GM08714 (cell line): ENCODE data around the gene SLC22A1.
"Not testable (repeated sequence)": the region's sequence is repeated elsewhere in the genome, so short reads cannot be mapped to it uniquely, and the experiment has no call there.

Experiments used
- H3K4me3 ChIP-seq: fragments of 200-500 bp; sonication (Bioruptor generic); 2 replicates; pipeline ENCODE4 v1.5.1; 2014; ENCODE audit warnings: mild to moderate bottlenecking, low read length, inconsistent platforms
- ZNF274 ChIP-seq: IDR thresholded peaks from 2 replicates; pipeline ENCODE4 v1.6.1; 2012; ENCODE audit warnings: mild to moderate bottlenecking, low read depth, low read length

Gene SLC22A1

GRCh38 chr6:160088069-160088783, 33.4 kb upstream of the SLC22A1 start:
- no peak overlapping the region for H3K4me3 ChIP-seq
- no peak for TF ChIP-seq ZNF274

- no peak for TF ChIP-seq ZNF274
- no peak overlapping the region for H3K4me3 ChIP-seq
Measured at GRCh38 chr6:160088784-160089533, 32.7 kb upstream of the SLC22A1 start.

GRCh38 chr6:160089534-160089897, 32.1 kb upstream of the SLC22A1 start:
- no peak overlapping the region for H3K4me3 ChIP-seq
- no peak for TF ChIP-seq ZNF274

GRCh38 chr6:160090442-160091239, 31.0 kb upstream of the SLC22A1 start:
- not testable (repeated sequence) for H3K4me3 ChIP-seq

GRCh38 chr6:160092176-160092575, 29.4 kb upstream of the SLC22A1 start:
- H3K4me3 ChIP-seq, result not testable (repeated sequence)

GRCh38 chr6:160092602-160093001, 29.0 kb upstream of the SLC22A1 start:
- no peak overlapping the region for H3K4me3 ChIP-seq
- no peak for TF ChIP-seq ZNF274

- no peak overlapping the region for H3K4me3 ChIP-seq
- no peak for TF ChIP-seq ZNF274
Measured at GRCh38 chr6:160093061-160093460, 28.6 kb upstream of the SLC22A1 start.

GRCh38 chr6:160093946-160094345, 27.7 kb upstream of the SLC22A1 start:
- TF ChIP-seq ZNF274, result no peak
- no peak overlapping the region for H3K4me3 ChIP-seq

- TF ChIP-seq ZNF274, result no peak
- no peak overlapping the region for H3K4me3 ChIP-seq
Measured at GRCh38 chr6:160095146-160095845, 26.3 kb upstream of the SLC22A1 start.

GRCh38 chr6:160101277-160102205, 20.1 kb upstream of the SLC22A1 start:
- TF ChIP-seq ZNF274, result no peak
- H3K4me3 ChIP-seq, result no peak overlapping the region

GRCh38 chr6:160102399-160102798, 19.2 kb upstream of the SLC22A1 start:
- TF ChIP-seq ZNF274, result no peak
- no peak overlapping the region for H3K4me3 ChIP-seq

- no peak overlapping the region for H3K4me3 ChIP-seq
- no peak for TF ChIP-seq ZNF274
Measured at GRCh38 chr6:160102956-160103824, 18.4 kb upstream of the SLC22A1 start.

- TF ChIP-seq ZNF274, result no peak
- H3K4me3 ChIP-seq, result no peak overlapping the region
Measured at GRCh38 chr6:160103825-160104100, 17.9 kb upstream of the SLC22A1 start.
